WTC11 (cell line): ENCODE data around the gene CFAP74. TPM values are rescaled to one million over a fixed set of nuclear protein-coding genes. Genes with fewer than 3 reads are reported as not detected.

Experiments
- ATAC-seq: fragments of 200-7000 bp; cut with Tn5 transposase; 2 replicates; pipeline ENCODE4 v1.10.0; 2021; ENCODE audit warnings: mild to moderate bottlenecking, moderate library complexity
- CTCF ChIA-PET: fragments of 300-600 bp; sonication (Branson Sonifier 250); formaldehyde crosslinking; loops from one replicate; lab custom pipeline; 2021; ENCODE audit warnings: antibody characterized with exemption; lab: Charles Lee
- POLR2A ChIA-PET: fragments of 350-600 bp; sonication (Branson Sonifier 250); formaldehyde crosslinking; loops from one replicate; lab custom pipeline; 2021; ENCODE audit warnings: antibody characterized with exemption; lab: Charles Lee
- DNase-seq: peaks from one replicate; pipeline ENCODE4 v3.0.0; 2021; ENCODE audit warnings: low spot score
- H3K27ac Mint-ChIP-seq: 2 replicates; pipeline ENCODE4 v1.8.0; 2021; ENCODE audit warnings: mixed read lengths
- H3K27me3 Mint-ChIP-seq: 2 replicates; pipeline ENCODE4 v1.8.0; 2021; ENCODE audit warnings: low read depth, mild to moderate bottlenecking, moderate library complexity, mixed read lengths
- H3K36me3 Mint-ChIP-seq: 2 replicates; pipeline ENCODE4 v1.8.0; 2021; ENCODE audit warnings: mixed read lengths
- H3K4me1 Mint-ChIP-seq: 2 replicates; pipeline ENCODE4 v1.8.0; 2022; ENCODE audit warnings: mixed read lengths
- H3K4me3 Mint-ChIP-seq: 2 replicates; pipeline ENCODE4 v1.8.0; 2021; ENCODE audit warnings: mild to moderate bottlenecking, moderate library complexity, mixed read lengths
- H3K9me3 Mint-ChIP-seq: 2 replicates; pipeline ENCODE4 v1.8.0; 2021; ENCODE audit warnings: mixed read lengths
- CBFB ChIP-seq: sonication (generic); formaldehyde crosslinking; IDR thresholded peaks from 2 replicates; pipeline ENCODE4 v1.8.1; 2022; ENCODE audit warnings: mild to moderate bottlenecking, low read depth, missing genetic modification reagents
- E2F5 ChIP-seq: sonication (generic); formaldehyde crosslinking; IDR thresholded peaks from 2 replicates; pipeline ENCODE4 v1.8.1; 2022; ENCODE audit warnings: mild to moderate bottlenecking, moderate library complexity, missing genetic modification reagents
- ETV6 ChIP-seq: sonication (generic); formaldehyde crosslinking; IDR thresholded peaks from 2 replicates; pipeline ENCODE4 v1.8.1; 2022; ENCODE audit warnings: mild to moderate bottlenecking, missing genetic modification reagents
- FOXK1 ChIP-seq: sonication (generic); formaldehyde crosslinking; IDR thresholded peaks from 2 replicates; pipeline ENCODE4 v1.8.0; 2022; ENCODE audit warnings: mild to moderate bottlenecking, moderate library complexity, missing genetic modification reagents
- FOXP4 ChIP-seq: sonication (generic); formaldehyde crosslinking; IDR thresholded peaks from 2 replicates; pipeline ENCODE4 v1.8.0; 2022; ENCODE audit warnings: mild to moderate bottlenecking, missing genetic modification reagents
- GABPB1 ChIP-seq: sonication (generic); formaldehyde crosslinking; IDR thresholded peaks from 2 replicates; pipeline ENCODE4 v1.8.1; 2023; ENCODE audit warnings: mild to moderate bottlenecking, missing genetic modification reagents
- HMGA2 ChIP-seq: fragments of 250-450 bp; sonication (Bioruptor Pico); IDR thresholded peaks from 2 replicates; pipeline ENCODE4 v1.4.0; 2021; ENCODE audit warnings: mild to moderate bottlenecking, moderate library complexity
- JUN ChIP-seq: sonication (generic); formaldehyde crosslinking; IDR thresholded peaks from 2 replicates; pipeline ENCODE4 v1.8.0; 2023; ENCODE audit warnings: mild to moderate bottlenecking, missing genetic modification reagents
- MXD4 ChIP-seq: fragments of 250-450 bp; sonication (Bioruptor Pico); IDR thresholded peaks from 2 replicates; pipeline ENCODE4 v1.8.0; 2021; ENCODE audit warnings: mild to moderate bottlenecking, moderate library complexity, borderline replicate concordance
- SMAD3 ChIP-seq: sonication (generic); formaldehyde crosslinking; IDR thresholded peaks from 2 replicates; pipeline ENCODE4 v1.8.0; 2022; ENCODE audit warnings: missing genetic modification reagents, mild to moderate bottlenecking, borderline replicate concordance
- TCF7 ChIP-seq: sonication (generic); formaldehyde crosslinking; IDR thresholded peaks from 2 replicates; pipeline ENCODE4 v1.8.0; 2022; ENCODE audit warnings: mild to moderate bottlenecking, low read depth, missing genetic modification reagents, moderate library complexity
- TP53 ChIP-seq: sonication (generic); formaldehyde crosslinking; IDR thresholded peaks from 2 replicates; pipeline ENCODE4 v1.8.1; 2023; ENCODE audit warnings: mild to moderate bottlenecking, missing genetic modification reagents
- ZBTB21 ChIP-seq: sonication (generic); formaldehyde crosslinking; IDR thresholded peaks from 2 replicates; pipeline ENCODE4 v1.8.1; 2023; ENCODE audit warnings: mild to moderate bottlenecking, missing genetic modification reagents, borderline replicate concordance
- ZNF281 ChIP-seq: sonication (generic); formaldehyde crosslinking; IDR thresholded peaks from 2 replicates; pipeline ENCODE4 v1.8.0; 2023; ENCODE audit warnings: mild to moderate bottlenecking, missing genetic modification reagents
- total RNA-seq: library from RNA; stranded (reverse); gene quantifications from 3 replicates; pipeline ENCODE4 v1.2.3, GENCODE V29; 2021

The CFAP74 gene
- total RNA-seq, 1 experiment from 2014 or later: 0.35 TPM

- TF ChIP-seq FOXP4 (CRISPR knock-in tag) (peak; percentile 49; the same call in 1 of the 2 replicates), HMGA2 (CRISPR knock-in tag) (no peak), E2F5 (0 out of 2 replicates have a peak, but pooled peaks have one; percentile 48), ETV6 (CRISPR knock-in tag) (0 out of 2 replicates have a peak, but pooled peaks have one; percentile 60), TP53 (CRISPR knock-in tag) (no peak), FOXK1 (CRISPR knock-in tag) (peak; percentile 67; the same call in 1 of the 2 replicates)
These were observed 59.6 kb downstream of the CFAP74 start (continued) for GRCh38 chr1:1943834-1944570.

GRCh38 chr1:1942753-1943656, 60.6 kb downstream of the CFAP74 start:
- no peaks in the 10 kb centered on the region for H3K27me3 Mint-ChIP-seq
- ChIA-PET CTCF (interaction anchor here (1.5 to 4.3 kb wide), 12 partner anchors 10 to 232 kb away, joined by 3 to 80 read pairs (median 11); no protein-coding TSS in a partner anchor), POLR2A (no interaction called here)
- TF ChIP-seq GABPB1 (CRISPR knock-in tag): 0 out of 2 replicates have a peak, but pooled peaks have one; percentile 28
- TF ChIP-seq CBFB: no peak
- 0 out of 2 replicates have a peak, but pooled peaks have one; percentile 23 for TF ChIP-seq JUN (CRISPR knock-in tag)
- peaks cover 4% of the 10 kb centered on the region; the same call in 1 of the 2 replicates for H3K4me1 Mint-ChIP-seq
- no peak overlapping the region for H3K4me3 Mint-ChIP-seq
- H3K27ac Mint-ChIP-seq: no peak overlapping the region
- H3K9me3 Mint-ChIP-seq: no peaks in the 10 kb centered on the region
- no peak for DNase-seq
- ATAC-seq: no peak
- H3K36me3 Mint-ChIP-seq: no peaks in the 10 kb centered on the region

GRCh38 chr1:1941868-1942752, 61.5 kb downstream of the CFAP74 start:
- DNase-seq (no peak), ATAC-seq (no peak)
- no peak overlapping the region for H3K27ac Mint-ChIP-seq
- no peaks in the 10 kb centered on the region for H3K36me3 Mint-ChIP-seq
- POLR2A ChIA-PET: interaction anchor here (0.6 kb wide), 1 partner anchor 278 kb away, joined by 3 read pairs; no protein-coding TSS in a partner anchor
- no peaks in the 10 kb centered on the region for H3K9me3 Mint-ChIP-seq
- H3K4me3 Mint-ChIP-seq: no peak overlapping the region
- TF ChIP-seq TCF7 (CRISPR knock-in tag) (no peak), ETV6 (CRISPR knock-in tag) (no peak), ZBTB21 (CRISPR knock-in tag) (no peak), GABPB1 (CRISPR knock-in tag) (no peak), ZNF281 (CRISPR knock-in tag) (no peak), SMAD3 (no peak), MXD4 (no peak)
- CTCF ChIA-PET: interaction anchor here (1.1 to 1.9 kb wide), 3 partner anchors 36 to 232 kb away, joined by 3 to 8 read pairs (median 5); no protein-coding TSS in a partner anchor
- peaks cover 4% of the 10 kb centered on the region; the same call in 1 of the 2 replicates for H3K4me1 Mint-ChIP-seq
- H3K27me3 Mint-ChIP-seq: no peaks in the 10 kb centered on the region
